GM13976 (cell line): ENCODE results near the gene MAPK4.
A peak's percentile ranks its signal among the peaks of the same experiment; 100 is the strongest.
"Not testable (repeated sequence)": the region's sequence is repeated elsewhere in the genome, so short reads cannot be mapped to it uniquely, and the experiment has no call there.

ENCODE experiments used
- DNase-seq: peaks from one replicate; pipeline ENCODE4 v3.0.0; 2012; ENCODE audit warnings: low spot score
- CTCF ChIP-seq: IDR thresholded peaks from 2 replicates; pipeline ENCODE4 v1.5.1; 2012; ENCODE audit warnings: borderline replicate concordance, mild to moderate bottlenecking; ENCODE audit not compliant: insufficient read depth; ENCODE audit errors: extremely low read depth, missing control alignments, control extremely low read depth
- in situ Hi-C: fragments of 300-500 bp; cut with MboI; formaldehyde crosslinking; loops from one replicate; pipeline ENCODE4 v1.12.0; 2022; ENCODE audit warnings: low sequenced_read_pairs, mixed read lengths, inconsistent platforms; ENCODE audit not compliant: unreplicated experiment

The MAPK4 gene

GRCh38 chr18:50545936-50546335 lies 14.0 kb upstream of the MAPK4 start:
- in situ Hi-C loops: no loop called here
- TF ChIP-seq CTCF: no peak
- no peak for DNase-seq

GRCh38 chr18:50548160-50548559 lies 11.7 kb upstream of the MAPK4 start:
- no peak for TF ChIP-seq CTCF
- no peak for DNase-seq
- in situ Hi-C loops: no loop called here

GRCh38 chr18:50551651-50552050 lies 8.2 kb upstream of the MAPK4 start:
- DNase-seq, in situ Hi-C loops: not testable (repeated sequence)

GRCh38 chr18:50558157-50558556 lies 1.7 kb upstream of the MAPK4 start:
- DNase-seq: no peak
- in situ Hi-C loops: no loop called here
- no peak for TF ChIP-seq CTCF

GRCh38 chr18:50558948-50559751 lies 737 bp upstream of the MAPK4 start:
- TF ChIP-seq CTCF: no peak
- no peak for DNase-seq

GRCh38 chr18:50560681-50561629 lies 1.1 kb downstream of the MAPK4 start:
- in situ Hi-C loops: no loop called here
- DNase-seq: peak; percentile 30
- TF ChIP-seq CTCF: no peak

More at GRCh38 chr18:50558948-50559751, 737 bp upstream of the MAPK4 start:
- in situ Hi-C loops: no loop called here

- DNase-seq, in situ Hi-C loops: not testable (repeated sequence)
These were observed 2.4 kb downstream of the MAPK4 start for GRCh38 chr18:50562258-50562657.
